Adrenal gland (tissue), 5 donors: ENCODE results near the gene FRMD3.

Source experiments
- POLR2A ChIP-seq, 2 donors: fragments of 450-650 bp; IDR thresholded peaks; one replicate each; pipeline ENCODE4 v1.6.1; 2017; ENCODE audit warnings: antibody characterized with exemption in 2 of 2, mild to moderate bottlenecking in 2 of 2, moderate library complexity in 1 of 2
- TF ChIP-seq, protein P1 (sequence below), 6 experiments: fragments of 450-650 bp in 4 of 6; fragments of 200-600 bp in 2 of 6; sonication (generic) in 1 of 6; IDR thresholded peaks; 1 replicate in 5 of 6; 2 replicates in 1 of 6; pipeline versions ENCODE4 v1.5.1 to v1.8.0; 2016 to 2021; ENCODE audit warnings: antibody characterized with exemption in 6 of 6, mild to moderate bottlenecking in 2 of 6, moderate library complexity in 1 of 6
- donor health status: DM: no; HTN: no; CAD: no.

DNA sequence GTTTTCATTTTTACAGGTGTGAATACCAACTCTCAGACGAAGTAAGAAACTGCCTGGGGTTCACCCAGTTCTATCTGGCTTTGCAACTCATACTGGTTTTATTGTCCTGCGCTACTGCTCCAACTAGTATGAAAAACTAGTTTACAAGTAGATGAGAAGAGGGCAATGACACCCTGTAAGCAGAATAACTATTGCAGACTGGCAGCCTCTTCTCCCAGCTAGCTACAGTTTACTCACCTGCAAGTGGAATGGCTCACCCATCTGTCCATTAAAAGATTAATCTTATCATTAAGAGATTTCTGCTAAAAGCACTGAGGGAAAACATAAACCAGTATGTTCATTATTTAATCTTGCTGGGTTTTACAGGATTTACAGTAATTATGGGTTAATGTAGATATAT is 113.4 kb downstream of the FRMD3 start:
- TF ChIP-seq, protein P1, sequence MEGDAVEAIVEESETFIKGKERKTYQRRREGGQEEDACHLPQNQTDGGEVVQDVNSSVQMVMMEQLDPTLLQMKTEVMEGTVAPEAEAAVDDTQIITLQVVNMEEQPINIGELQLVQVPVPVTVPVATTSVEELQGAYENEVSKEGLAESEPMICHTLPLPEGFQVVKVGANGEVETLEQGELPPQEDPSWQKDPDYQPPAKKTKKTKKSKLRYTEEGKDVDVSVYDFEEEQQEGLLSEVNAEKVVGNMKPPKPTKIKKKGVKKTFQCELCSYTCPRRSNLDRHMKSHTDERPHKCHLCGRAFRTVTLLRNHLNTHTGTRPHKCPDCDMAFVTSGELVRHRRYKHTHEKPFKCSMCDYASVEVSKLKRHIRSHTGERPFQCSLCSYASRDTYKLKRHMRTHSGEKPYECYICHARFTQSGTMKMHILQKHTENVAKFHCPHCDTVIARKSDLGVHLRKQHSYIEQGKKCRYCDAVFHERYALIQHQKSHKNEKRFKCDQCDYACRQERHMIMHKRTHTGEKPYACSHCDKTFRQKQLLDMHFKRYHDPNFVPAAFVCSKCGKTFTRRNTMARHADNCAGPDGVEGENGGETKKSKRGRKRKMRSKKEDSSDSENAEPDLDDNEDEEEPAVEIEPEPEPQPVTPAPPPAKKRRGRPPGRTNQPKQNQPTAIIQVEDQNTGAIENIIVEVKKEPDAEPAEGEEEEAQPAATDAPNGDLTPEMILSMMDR (IDR thresholded peaks at IDR 0.05): no peak
- TF ChIP-seq POLR2A (IDR thresholded peaks at IDR 0.05): no peak
